GM18868 (cell line): ENCODE data around the gene ATXN1.
A peak's percentile ranks its signal among the peaks of the same experiment; 100 is the strongest.

Experiments used
- ATAC-seq: cut with Tn5 transposase; IDR thresholded peaks from one replicate; pipeline ENCODE4 v1.9.1; 2021; ENCODE audit warnings: mild to moderate bottlenecking, moderate library complexity; ENCODE audit not compliant: unreplicated experiment

Gene ATXN1

GRCh38 chr6:16762550-16763477 is 1.6 kb upstream of the ATXN1 start:
- ATAC-seq, result peak; percentile 30

- no peak for ATAC-seq
These were observed 949 bp upstream of the ATXN1 start for GRCh38 chr6:16762268-16762549.

- ATAC-seq, result peak; percentile 50
These were observed 409 bp upstream of the ATXN1 start for GRCh38 chr6:16761471-16762267.

GRCh38 chr6:16759646-16760515 is 1.4 kb downstream of the ATXN1 start:
- ATAC-seq, result peak; percentile 31

GRCh38 chr6:16759181-16759645 is 2.0 kb downstream of the ATXN1 start:
- ATAC-seq, result no peak

- ATAC-seq, result no peak
These were observed 2.9 kb downstream of the ATXN1 start for GRCh38 chr6:16758163-16758975.

- ATAC-seq, result no peak
These were observed 3.9 kb downstream of the ATXN1 start for GRCh38 chr6:16757332-16757731.

- ATAC-seq, result no peak
These were observed 4.5 kb downstream of the ATXN1 start for GRCh38 chr6:16756660-16757255.

GRCh38 chr6:16755544-16755943 is 5.7 kb downstream of the ATXN1 start:
- no peak for ATAC-seq

GRCh38 chr6:16754876-16755275 is 6.4 kb downstream of the ATXN1 start:
- ATAC-seq, result no peak

GRCh38 chr6:16754274-16754673 is 7.0 kb downstream of the ATXN1 start:
- no peak for ATAC-seq

GRCh38 chr6:16753341-16753740 is 7.9 kb downstream of the ATXN1 start:
- no peak for ATAC-seq

GRCh38 chr6:16752206-16752866 is 8.9 kb downstream of the ATXN1 start:
- no peak for ATAC-seq

- no peak for ATAC-seq
These were observed 9.9 kb downstream of the ATXN1 start for GRCh38 chr6:16751251-16751946.

GRCh38 chr6:16750566-16750965 is 10.7 kb downstream of the ATXN1 start:
- no peak for ATAC-seq

GRCh38 chr6:16749516-16750485 is 11.5 kb downstream of the ATXN1 start:
- no peak for ATAC-seq

- ATAC-seq, result no peak
These were observed 13.3 kb downstream of the ATXN1 start for GRCh38 chr6:16748025-16748319.
